ENCODE data around the gene SAPCD1. TPM values are rescaled to one million over a fixed set of nuclear protein-coding genes. Genes with fewer than 3 reads are reported as not detected.
A peak's percentile ranks its signal among the peaks of the same experiment; 100 is the strongest.

SAPCD1 gene
- total and polyA plus RNA-seq, 4 donors = 1.3 to 6.3 (median 3.1) TPM

GRCh38 chr6:31730631-31731086 lies 31.8 kb upstream of the SAPCD1 start:
- DNase-seq (no peak), ATAC-seq (ENCODE audit: insufficient read depth, low FRiP score) (no peak)
- Histone ChIP-seq H3K9ac (ENCODE audit: insufficient read depth in 1 of 2, low read length in 2 of 2) (no peak overlapping the region), H3K27me3 (ENCODE audit: control insufficient read depth in 3 of 3, insufficient read depth in 3 of 3, low read length in 2 of 3) (no peaks in the 10 kb centered on the region), H3K27ac (ENCODE audit: low read depth in 1 of 2, low read length in 1 of 2) (peak overlapping the region; percentile 90 to 93), H3K36me3 (ENCODE audit: control insufficient read depth in 4 of 4, insufficient read depth in 4 of 4, low read length in 4 of 4) (peaks cover 9 to 47% (median 35%) of the 10 kb centered on the region in 4 donors), H3K4me1 (ENCODE audit: control insufficient read depth in 5 of 5, insufficient read depth in 5 of 5, low read length in 5 of 5) (peaks cover 0 to 25% (median 7%) of the 10 kb centered on the region in 5 donors), H3K4me3 (no peak overlapping the region), H3K9me3 (ENCODE audit: control insufficient read depth in 4 of 4, insufficient read depth in 3 of 4, low read length in 3 of 4) (no peaks in the 10 kb centered on the region)
- TF ChIP-seq CTCF (IDR thresholded peaks at IDR 0.05; ENCODE audit: control extremely low read depth, extremely low read depth) = no peak
- WGBS, 2 donors = 91% methylated on average over 11 of the region's 11 CpGs

- H3K27me3 ChIP-seq (ENCODE audit: control insufficient read depth in 3 of 3, insufficient read depth in 3 of 3, low read length in 2 of 3) = no peaks in the 10 kb centered on the region
- TF ChIP-seq CTCF (IDR thresholded peaks at IDR 0.05; ENCODE audit: control extremely low read depth, extremely low read depth) = no peak
- H3K4me1 ChIP-seq (ENCODE audit: control insufficient read depth in 5 of 5, insufficient read depth in 5 of 5, low read length in 5 of 5) = peaks cover 0 to 32% (median 11%) of the 10 kb centered on the region in 5 donors
- WGBS, 2 donors = 59 to 74% methylated on average over 3 of the region's 3 CpGs
- DNase-seq (no peak), ATAC-seq (ENCODE audit: insufficient read depth, low FRiP score) (no peak)
- no peaks in the 10 kb centered on the region for H3K9me3 ChIP-seq (ENCODE audit: control insufficient read depth in 4 of 4, insufficient read depth in 3 of 4, low read length in 3 of 4)
- H3K9ac ChIP-seq (ENCODE audit: insufficient read depth in 1 of 2, low read length in 2 of 2) = no peak overlapping the region
- H3K27ac ChIP-seq (ENCODE audit: low read depth in 1 of 2, low read length in 1 of 2) = no peak overlapping the region
- no peak overlapping the region for H3K4me3 ChIP-seq
- peaks cover 9 to 34% (median 26%) of the 10 kb centered on the region in 4 donors for H3K36me3 ChIP-seq (ENCODE audit: control insufficient read depth in 4 of 4, insufficient read depth in 4 of 4, low read length in 4 of 4)
Measured at GRCh38 chr6:31732029-31732428, 30.4 kb upstream of the SAPCD1 start.

GRCh38 chr6:31733734-31734133 lies 28.7 kb upstream of the SAPCD1 start:
- H3K4me1 ChIP-seq (ENCODE audit: control insufficient read depth in 5 of 5, insufficient read depth in 5 of 5, low read length in 5 of 5) = peaks cover 0 to 38% (median 14%) of the 10 kb centered on the region in 5 donors
- WGBS, 2 donors = 87 to 88% methylated on average over 4 of the region's 4 CpGs

More at GRCh38 chr6:31733734-31734133, 28.7 kb upstream of the SAPCD1 start:
- H3K36me3 ChIP-seq (ENCODE audit: control insufficient read depth in 4 of 4, insufficient read depth in 4 of 4, low read length in 4 of 4) = peaks cover 9 to 24% (median 19%) of the 10 kb centered on the region in 4 donors
- H3K9me3 ChIP-seq (ENCODE audit: control insufficient read depth in 4 of 4, insufficient read depth in 3 of 4, low read length in 3 of 4) = no peaks in the 10 kb centered on the region
- no peak for ATAC-seq (ENCODE audit: insufficient read depth, low FRiP score)
- no peak for TF ChIP-seq CTCF (IDR thresholded peaks at IDR 0.05; ENCODE audit: control extremely low read depth, extremely low read depth)
- DNase-seq = no peak
- no peak overlapping the region for H3K9ac ChIP-seq (ENCODE audit: insufficient read depth in 1 of 2, low read length in 2 of 2)
- no peak overlapping the region for H3K4me3 ChIP-seq
- peak overlapping the region in 1 of 2 donors; percentile 98 for H3K27ac ChIP-seq (ENCODE audit: low read depth in 1 of 2, low read length in 1 of 2)
- H3K27me3 ChIP-seq (ENCODE audit: control insufficient read depth in 3 of 3, insufficient read depth in 3 of 3, low read length in 2 of 3) = no peaks in the 10 kb centered on the region

Measured in lung (tissue), 12 donors.